HUES6 (cell line): ENCODE data around the gene EPHB1.
"Not testable (repeated sequence)": the region's sequence is repeated elsewhere in the genome, so short reads cannot be mapped to it uniquely, and the experiment has no call there.

Experiments used
- H3K27ac ChIP-seq: 2 replicates; pipeline ENCODE4 v1.7.0; 2013; ENCODE audit warnings: low read depth, mild to moderate bottlenecking, low read length, inconsistent platforms
- H3K27me3 ChIP-seq: 2 replicates; pipeline ENCODE4 v1.6.1; 2013; ENCODE audit warnings: low read length; ENCODE audit not compliant: control insufficient read depth, insufficient read depth
- H3K36me3 ChIP-seq: 2 replicates; pipeline ENCODE4 v1.6.1; 2013; ENCODE audit warnings: low read length; ENCODE audit not compliant: control insufficient read depth, insufficient read depth
- H3K4me1 ChIP-seq: 2 replicates; pipeline ENCODE4 v1.6.1; 2013; ENCODE audit warnings: low read length; ENCODE audit not compliant: control insufficient read depth, insufficient read depth
- H3K4me3 ChIP-seq: 2 replicates; pipeline ENCODE4 v1.5.1; 2013; ENCODE audit warnings: low read depth, low read length
- H3K9ac ChIP-seq: one replicate; pipeline ENCODE4 v1.6.1; 2013; ENCODE audit warnings: mild to moderate bottlenecking, low read length
- H3K9me3 ChIP-seq: 2 replicates; pipeline ENCODE4 v1.6.1; 2013; ENCODE audit warnings: low read depth, low read length; ENCODE audit not compliant: control insufficient read depth, insufficient read depth

EPHB1 gene

GRCh38 chr3:134949150-134949549 is 154.1 kb downstream of the EPHB1 start:
- Histone ChIP-seq H3K4me1 (no peaks in the 10 kb centered on the region), H3K4me3 (no peak overlapping the region), H3K9me3 (peaks cover 7% of the 10 kb centered on the region; the same call in 1 of the 2 replicates), H3K9ac (no peak overlapping the region), H3K27ac (no peak overlapping the region), H3K27me3 (no peaks in the 10 kb centered on the region), H3K36me3 (no peaks in the 10 kb centered on the region)

GRCh38 chr3:134952371-134952770 is 157.3 kb downstream of the EPHB1 start:
- no peak overlapping the region for H3K4me3 ChIP-seq
- peaks cover 7% of the 10 kb centered on the region; the same call in 1 of the 2 replicates for H3K9me3 ChIP-seq
- no peaks in the 10 kb centered on the region for H3K36me3 ChIP-seq
- no peaks in the 10 kb centered on the region for H3K27me3 ChIP-seq
- H3K27ac ChIP-seq, result no peak overlapping the region
- no peak overlapping the region for H3K9ac ChIP-seq
- no peaks in the 10 kb centered on the region for H3K4me1 ChIP-seq

- Histone ChIP-seq H3K4me3 (no peak overlapping the region), H3K4me1 (no peaks in the 10 kb centered on the region)
Observed at GRCh38 chr3:134955874-134956273, 160.8 kb downstream of the EPHB1 start.

GRCh38 chr3:134956395-134956794 is 161.3 kb downstream of the EPHB1 start:
- no peaks in the 10 kb centered on the region for H3K36me3 ChIP-seq
- no peaks in the 10 kb centered on the region for H3K4me1 ChIP-seq
- H3K27me3 ChIP-seq, result no peaks in the 10 kb centered on the region
- no peak overlapping the region for H3K4me3 ChIP-seq
- H3K9me3 ChIP-seq, result peaks cover 3% of the 10 kb centered on the region; the same call in 1 of the 2 replicates
- no peak overlapping the region for H3K9ac ChIP-seq
- no peak overlapping the region for H3K27ac ChIP-seq

More at GRCh38 chr3:134955874-134956273, 160.8 kb downstream of the EPHB1 start:
- Histone ChIP-seq H3K9me3 (peaks cover 7% of the 10 kb centered on the region; the same call in 1 of the 2 replicates), H3K36me3 (no peaks in the 10 kb centered on the region), H3K9ac (no peak overlapping the region), H3K27ac (no peak overlapping the region), H3K27me3 (no peaks in the 10 kb centered on the region)

- H3K27me3 ChIP-seq, result no peaks in the 10 kb centered on the region
- no peaks in the 10 kb centered on the region for H3K4me1 ChIP-seq
- H3K9me3 ChIP-seq, result no peaks in the 10 kb centered on the region; the same call in 1 of the 2 replicates
- H3K9ac ChIP-seq, result no peak overlapping the region
- H3K4me3 ChIP-seq, result no peak overlapping the region
- H3K36me3 ChIP-seq, result no peaks in the 10 kb centered on the region
- H3K27ac ChIP-seq, result no peak overlapping the region
Observed at GRCh38 chr3:134956844-134957243, 161.8 kb downstream of the EPHB1 start.

- H3K4me1 ChIP-seq, result no peaks in the 10 kb centered on the region
- H3K36me3 ChIP-seq, result no peaks in the 10 kb centered on the region
- H3K27ac ChIP-seq, result no peak overlapping the region
- no peaks in the 10 kb centered on the region for H3K27me3 ChIP-seq
- no peak overlapping the region for H3K4me3 ChIP-seq
- H3K9ac ChIP-seq, result no peak overlapping the region
- no peaks in the 10 kb centered on the region for H3K9me3 ChIP-seq
Observed at GRCh38 chr3:134959516-134959915, 164.5 kb downstream of the EPHB1 start.

- H3K4me3 ChIP-seq, result no peak overlapping the region
- H3K4me1 ChIP-seq, result no peaks in the 10 kb centered on the region
- H3K36me3 ChIP-seq, result no peaks in the 10 kb centered on the region
- no peak overlapping the region for H3K27ac ChIP-seq
- no peaks in the 10 kb centered on the region for H3K9me3 ChIP-seq
- H3K9ac ChIP-seq, result no peak overlapping the region
- no peaks in the 10 kb centered on the region for H3K27me3 ChIP-seq
Observed at GRCh38 chr3:134964226-134964625, 169.2 kb downstream of the EPHB1 start.

GRCh38 chr3:134965865-134966481 is 170.9 kb downstream of the EPHB1 start:
- Histone ChIP-seq H3K4me1 (no peaks in the 10 kb centered on the region), H3K36me3 (no peaks in the 10 kb centered on the region), H3K27me3 (no peaks in the 10 kb centered on the region), H3K27ac (no peak overlapping the region), H3K4me3 (no peak overlapping the region), H3K9ac (no peak overlapping the region), H3K9me3 (no peaks in the 10 kb centered on the region)

GRCh38 chr3:134970895-134971294 is 175.8 kb downstream of the EPHB1 start:
- H3K9me3 ChIP-seq, result no peaks in the 10 kb centered on the region
- H3K27ac ChIP-seq, result no peak overlapping the region
- H3K9ac ChIP-seq, result no peak overlapping the region
- H3K4me3 ChIP-seq, result no peak overlapping the region
- no peaks in the 10 kb centered on the region for H3K27me3 ChIP-seq
- no peaks in the 10 kb centered on the region for H3K36me3 ChIP-seq
- no peaks in the 10 kb centered on the region; the same call in 1 of the 2 replicates for H3K4me1 ChIP-seq

- H3K27me3 ChIP-seq, result no peaks in the 10 kb centered on the region
- H3K36me3 ChIP-seq, result no peaks in the 10 kb centered on the region
- H3K9me3 ChIP-seq, result no peaks in the 10 kb centered on the region
- no peak overlapping the region for H3K4me3 ChIP-seq
- H3K9ac ChIP-seq, result no peak overlapping the region
- H3K4me1 ChIP-seq, result no peaks in the 10 kb centered on the region; the same call in 1 of the 2 replicates
- no peak overlapping the region for H3K27ac ChIP-seq
Observed at GRCh38 chr3:134971306-134971705, 176.2 kb downstream of the EPHB1 start.

- not testable (repeated sequence) for H3K36me3 ChIP-seq, H3K27me3 ChIP-seq, H3K4me1 ChIP-seq, H3K27ac ChIP-seq, H3K4me3 ChIP-seq, H3K9ac ChIP-seq, H3K9me3 ChIP-seq
Observed at GRCh38 chr3:134971907-134972306, 176.8 kb downstream of the EPHB1 start.
